HG03575 (cell line): ENCODE data around the gene DAPL1.
"Not testable (repeated sequence)": the region's sequence is repeated elsewhere in the genome, so short reads cannot be mapped to it uniquely, and the experiment has no call there.

Source experiments
- ATAC-seq: cut with Tn5 transposase; IDR thresholded peaks from one replicate; pipeline ENCODE4 v1.9.1; 2021; ENCODE audit not compliant: unreplicated experiment, insufficient number of reproducible peaks, low FRiP score; ENCODE audit errors: extremely low read depth

Gene DAPL1

DNA sequence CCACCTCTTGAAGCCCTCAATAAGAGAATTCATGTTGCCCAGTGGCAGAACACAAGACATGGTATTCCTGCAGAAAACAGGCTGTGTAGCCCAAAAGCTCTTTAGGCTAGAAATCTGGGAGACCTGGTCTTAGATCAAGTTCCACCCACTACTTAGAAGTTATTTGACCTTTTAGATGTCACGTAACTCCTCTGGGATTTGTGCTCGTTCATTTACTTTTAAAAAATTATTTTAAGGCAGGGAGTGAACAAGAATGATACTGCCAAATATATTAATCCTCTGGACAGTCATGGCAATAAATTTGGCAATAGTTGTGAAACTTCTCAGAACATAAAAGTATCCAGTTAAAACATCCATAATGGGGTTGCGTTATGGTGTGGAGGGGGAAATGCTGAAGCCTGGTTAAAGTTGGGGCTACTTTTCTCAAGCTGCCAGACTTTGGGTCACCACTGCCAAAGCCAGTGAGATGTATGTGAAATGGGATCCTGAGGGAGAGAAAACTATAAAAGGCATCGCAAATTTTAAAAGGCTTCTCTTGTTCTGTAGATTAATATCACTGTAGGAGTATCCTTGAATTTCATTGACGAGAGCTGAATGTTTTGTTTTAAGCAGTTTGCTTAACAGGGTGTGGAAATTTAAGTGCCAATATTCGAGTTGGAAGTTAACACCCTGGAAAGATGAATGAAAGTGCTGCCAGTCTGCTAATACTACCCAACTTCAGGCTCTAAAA is 15.8 kb downstream of the DAPL1 start:
- ATAC-seq = no peak

DNA sequence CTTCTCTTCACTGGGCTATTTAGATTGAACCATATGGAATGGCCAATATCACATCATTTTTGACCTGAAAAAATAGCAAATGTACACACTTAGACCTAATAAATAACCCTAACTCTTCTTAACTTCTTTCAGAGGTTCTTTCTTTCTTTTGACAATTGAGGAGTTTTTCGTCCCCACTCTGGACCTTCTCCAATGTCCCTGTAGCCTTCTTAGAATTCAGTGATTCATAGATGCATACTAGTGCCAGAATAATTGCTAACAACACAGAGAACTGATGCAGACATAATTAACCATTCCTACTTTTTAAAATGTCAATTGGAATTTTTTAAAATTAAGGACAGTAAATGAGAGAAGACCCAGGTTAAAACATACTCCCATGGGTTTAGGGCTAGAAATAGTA is 20.0 kb downstream of the DAPL1 start:
- no peak for ATAC-seq

DNA sequence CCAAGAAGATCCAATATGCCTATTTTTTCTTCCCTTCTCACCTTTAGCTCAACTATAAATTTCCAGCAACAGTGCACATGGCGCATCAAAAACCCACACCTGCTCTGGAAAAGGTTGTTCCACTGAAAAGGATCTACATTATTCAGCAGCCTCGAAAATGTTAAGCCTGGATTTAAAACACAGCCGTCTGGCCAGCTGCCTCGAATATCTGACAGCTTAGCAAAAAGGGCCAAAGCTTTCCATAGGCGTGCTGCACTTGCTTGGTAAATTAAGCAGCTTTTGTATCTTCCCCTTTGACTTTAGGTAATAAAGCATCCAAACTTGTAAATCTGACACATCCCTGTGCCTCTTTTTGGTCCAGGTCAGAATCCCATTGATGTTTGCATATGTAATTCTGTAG is 20.5 kb downstream of the DAPL1 start:
- ATAC-seq = no peak

DNA sequence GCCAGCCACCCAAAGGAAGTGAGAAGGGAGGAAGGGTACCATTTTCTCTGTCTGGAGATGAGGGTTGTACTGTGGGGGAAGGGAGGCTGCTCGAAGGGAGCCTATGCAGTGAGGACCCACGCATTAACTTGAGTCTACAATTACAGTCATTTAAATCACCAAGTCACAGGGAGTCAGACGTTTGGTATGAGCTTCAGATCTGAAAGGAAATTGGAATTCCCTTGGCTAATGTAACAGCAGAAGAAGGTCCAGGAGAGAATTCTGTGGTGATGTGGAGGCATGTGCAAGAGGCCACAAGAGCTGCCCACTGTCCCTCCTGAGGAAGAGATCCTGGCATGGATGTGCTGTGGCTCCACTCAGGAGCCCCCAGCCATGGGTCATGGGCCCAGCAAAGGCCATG is 22.5 kb downstream of the DAPL1 start:
- ATAC-seq = no peak

DNA sequence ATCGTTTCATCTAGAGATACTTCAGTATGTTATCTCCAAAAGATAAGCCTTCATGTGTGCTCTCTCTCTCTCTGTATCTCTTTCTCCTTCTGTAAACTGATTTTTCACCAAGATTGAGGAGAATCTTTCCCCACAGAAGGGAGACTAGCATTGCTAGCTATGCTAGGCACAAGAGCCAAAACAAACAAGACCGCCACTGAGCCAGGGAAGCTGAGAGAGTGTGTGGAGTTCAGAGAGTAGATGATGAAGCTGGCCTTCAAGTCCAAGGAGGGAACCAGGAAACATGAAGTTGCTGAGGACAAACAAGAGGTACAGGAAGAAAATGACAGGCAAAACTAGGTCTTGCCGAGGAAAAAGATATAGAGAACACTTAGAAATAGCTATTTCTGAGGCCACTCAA is 23.4 kb downstream of the DAPL1 start:
- no peak for ATAC-seq

DNA sequence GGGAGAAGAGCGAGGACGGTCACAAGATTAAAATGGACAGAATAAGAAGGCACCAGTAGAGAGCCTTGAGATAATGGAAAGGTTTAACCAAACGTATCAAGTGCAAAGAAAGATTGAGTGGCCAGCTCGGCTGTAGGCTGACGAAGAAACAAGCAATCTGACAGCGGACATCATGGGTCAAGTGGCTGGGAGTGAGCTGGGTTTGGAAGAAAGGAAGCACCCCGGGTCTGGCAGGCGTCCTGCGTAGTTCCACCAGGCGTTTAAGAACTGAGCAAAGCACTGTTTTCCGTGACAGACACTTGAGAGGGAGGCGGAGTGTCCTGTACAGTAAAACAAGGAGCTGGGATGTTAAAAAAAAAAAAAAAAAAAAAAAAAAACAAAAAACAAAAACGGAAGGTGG is 27.1 kb downstream of the DAPL1 start:
- ATAC-seq = no peak

DNA sequence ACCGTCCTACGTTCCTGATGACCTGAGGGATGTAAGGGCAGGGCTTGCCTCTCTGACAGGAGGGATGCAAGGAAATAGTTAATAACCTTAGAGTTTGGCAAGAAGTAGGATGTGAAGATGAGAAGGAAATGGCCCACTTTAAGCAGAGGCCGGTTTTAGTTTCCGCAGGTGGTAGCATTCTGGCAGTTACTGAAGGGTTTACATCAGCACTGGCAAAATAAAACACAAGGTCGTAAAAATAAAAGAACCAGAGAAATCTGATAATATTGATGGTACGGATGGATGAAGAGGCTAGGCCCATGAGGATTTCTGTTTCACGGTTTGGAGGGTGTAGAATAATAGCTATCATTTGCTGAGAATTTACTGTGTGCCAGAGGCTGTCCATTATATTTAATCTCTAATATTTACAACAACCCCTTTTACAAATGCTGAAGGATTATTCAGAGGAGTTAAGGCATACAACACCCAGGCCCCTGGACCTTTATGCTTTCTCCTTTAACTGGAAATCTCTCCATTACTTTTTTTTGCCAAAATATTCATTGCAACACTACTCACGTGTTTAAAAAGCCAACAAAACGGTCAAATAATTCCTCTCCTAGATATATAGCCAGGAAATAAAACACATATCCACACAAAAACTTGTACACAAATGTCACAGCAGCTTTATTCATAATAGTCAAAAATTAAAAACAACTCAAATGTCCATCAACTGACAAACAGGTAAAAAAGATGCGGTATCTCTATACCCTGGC is 28.5 kb downstream of the DAPL1 start:
- ATAC-seq = no peak

DNA sequence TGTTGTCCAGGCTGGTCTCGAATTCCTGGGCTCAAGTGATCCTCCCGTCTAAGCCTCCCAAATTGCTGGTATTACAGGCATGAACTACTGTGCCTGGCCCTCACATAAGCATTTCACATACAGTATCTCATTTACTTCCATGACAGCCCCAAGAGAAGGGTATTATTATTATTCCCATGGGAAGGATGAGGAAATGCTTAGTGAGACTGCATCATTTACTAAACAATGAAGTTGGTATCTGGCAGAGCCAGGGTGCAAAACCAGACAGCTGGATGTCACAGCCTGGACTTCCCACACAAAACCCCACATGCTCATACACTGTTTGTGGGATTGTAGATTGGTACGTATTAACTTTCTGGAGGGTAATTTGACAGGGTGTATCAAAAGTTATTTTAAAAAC is 29.9 kb downstream of the DAPL1 start:
- no peak for ATAC-seq

DNA sequence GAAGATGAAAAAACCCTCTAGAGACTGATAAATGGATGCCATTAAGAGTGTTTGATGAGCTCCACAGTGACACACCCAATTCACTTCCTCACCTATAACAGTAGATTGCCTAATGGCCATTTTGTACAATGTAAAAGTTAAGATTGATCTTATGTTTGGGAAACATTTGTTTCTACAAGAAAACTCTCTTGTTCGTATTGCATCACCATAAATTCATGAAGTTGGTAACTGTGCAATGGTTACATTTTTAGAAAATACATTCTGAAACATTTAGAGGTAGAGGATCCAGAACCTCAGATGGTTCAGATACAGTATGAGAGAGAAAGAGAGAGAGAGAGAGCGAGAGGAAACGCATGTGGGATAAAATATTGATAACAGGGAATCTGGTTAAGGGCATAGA is 31.8 kb downstream of the DAPL1 start:
- ATAC-seq = no peak

DNA sequence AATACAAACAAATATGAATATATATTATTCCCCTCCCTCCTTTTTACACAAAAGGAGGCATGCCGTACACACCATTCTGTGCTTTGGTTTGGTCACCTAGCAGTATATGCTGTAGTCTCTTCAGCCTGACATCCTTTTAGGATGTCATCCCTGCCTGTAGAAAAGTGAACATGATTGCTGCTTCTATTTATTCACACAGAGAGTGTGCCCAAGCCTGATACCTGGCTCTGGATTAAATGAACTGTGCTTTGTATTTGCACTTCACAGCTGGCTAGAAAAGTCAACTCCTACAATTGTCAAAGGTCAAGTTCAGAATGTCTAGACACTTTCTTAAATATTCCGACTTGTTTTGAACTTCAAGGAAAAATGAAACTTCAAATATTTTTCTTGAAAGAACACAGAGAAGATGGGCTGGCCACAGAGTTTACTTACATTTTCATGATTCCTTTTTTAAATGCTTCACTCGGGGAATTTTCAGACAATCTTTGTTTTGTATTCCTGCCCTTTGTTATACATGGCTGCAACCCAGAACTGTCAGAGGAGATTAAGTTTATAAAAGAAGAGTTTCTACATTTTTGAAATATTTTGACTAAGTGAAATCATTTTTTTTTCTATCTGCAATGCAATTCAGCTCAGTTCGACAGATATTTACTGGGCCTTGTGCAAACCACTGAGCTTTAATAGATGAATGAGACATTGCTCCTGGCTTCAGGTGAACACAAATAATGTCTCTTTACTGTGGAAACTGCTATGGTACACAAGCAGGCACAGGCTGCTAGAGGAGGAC is 33.5 kb downstream of the DAPL1 start:
- no peak for ATAC-seq

DNA sequence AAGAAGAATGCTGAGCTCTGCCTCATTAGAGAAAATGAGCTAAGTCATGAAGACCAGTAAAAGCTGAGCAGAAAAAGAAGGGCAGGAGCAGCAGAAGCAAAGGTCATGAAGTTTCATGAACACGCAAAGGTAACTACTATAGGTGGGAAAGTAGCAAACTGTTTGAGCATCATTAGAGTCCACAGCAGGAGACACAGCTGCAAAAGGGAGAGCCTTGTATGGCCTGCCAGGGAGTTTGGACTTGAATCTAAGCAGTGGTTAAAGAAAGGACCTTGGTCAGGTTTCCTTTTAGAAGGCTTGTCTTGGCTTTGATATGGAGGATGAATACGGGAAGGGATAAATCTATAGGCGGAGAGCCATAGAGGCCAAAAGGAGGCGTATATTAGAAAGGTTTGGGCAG is 34.0 kb downstream of the DAPL1 start:
- ATAC-seq = no peak

DNA sequence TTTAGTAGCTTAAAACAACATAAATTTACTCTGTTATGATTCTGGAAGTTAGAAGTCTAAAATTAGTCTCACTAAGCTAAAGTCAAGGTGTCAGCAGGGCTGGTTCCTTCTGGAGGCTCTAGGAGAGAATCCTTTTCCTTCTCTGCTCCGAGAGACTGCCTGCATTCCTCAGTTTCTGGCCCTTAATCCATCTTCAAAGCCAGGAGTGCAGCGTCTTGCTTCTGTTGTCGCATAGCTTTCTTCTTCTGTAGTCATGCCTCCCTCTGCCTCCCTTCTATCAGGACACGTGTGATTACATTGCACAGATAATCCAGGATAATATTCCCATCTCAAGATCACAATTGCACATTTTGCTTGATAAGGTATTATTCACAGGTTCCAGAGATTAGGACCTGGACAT is 35.1 kb downstream of the DAPL1 start:
- ATAC-seq = no peak

DNA sequence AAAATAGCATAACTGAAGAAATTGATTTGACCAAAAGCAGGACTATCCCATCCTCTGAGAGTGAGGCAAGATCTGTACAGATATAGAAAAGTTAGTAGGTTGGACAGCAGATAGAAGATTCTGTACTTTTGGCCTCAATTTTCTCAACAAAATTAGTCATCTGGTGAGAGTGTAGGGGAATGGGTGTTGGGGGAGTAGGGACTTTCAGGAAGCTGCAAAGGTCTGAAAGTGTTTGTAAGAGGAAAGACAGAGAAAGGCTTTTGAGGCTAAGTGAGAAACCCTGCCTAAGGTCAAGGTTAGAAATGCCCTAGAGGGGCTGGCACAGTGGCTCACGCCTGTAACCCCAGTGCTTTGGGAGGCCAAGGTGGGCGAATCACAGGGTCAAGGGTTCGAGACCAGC is 40.3 kb downstream of the DAPL1 start:
- ATAC-seq = no peak

DNA sequence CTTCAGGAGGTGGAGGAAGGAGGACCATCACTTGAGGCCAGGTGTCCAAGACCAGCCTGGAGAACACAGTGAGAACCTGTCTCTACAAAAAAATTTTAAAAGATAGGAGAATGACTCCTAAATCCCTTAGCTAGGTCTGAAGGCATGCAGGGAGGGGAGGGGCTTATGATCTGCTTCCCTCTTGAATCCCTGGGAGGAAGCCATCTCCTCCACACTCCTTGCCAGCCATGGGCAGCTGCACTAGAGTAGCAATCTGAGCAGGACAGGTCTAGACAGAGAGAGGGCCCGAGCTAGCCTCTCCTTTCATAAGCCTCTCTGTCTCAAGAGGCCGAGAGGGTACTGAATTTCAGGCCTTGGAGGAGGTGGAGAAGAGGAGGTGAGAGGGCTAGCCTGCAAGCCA is 42.5 kb downstream of the DAPL1 start:
- no peak for ATAC-seq

DNA sequence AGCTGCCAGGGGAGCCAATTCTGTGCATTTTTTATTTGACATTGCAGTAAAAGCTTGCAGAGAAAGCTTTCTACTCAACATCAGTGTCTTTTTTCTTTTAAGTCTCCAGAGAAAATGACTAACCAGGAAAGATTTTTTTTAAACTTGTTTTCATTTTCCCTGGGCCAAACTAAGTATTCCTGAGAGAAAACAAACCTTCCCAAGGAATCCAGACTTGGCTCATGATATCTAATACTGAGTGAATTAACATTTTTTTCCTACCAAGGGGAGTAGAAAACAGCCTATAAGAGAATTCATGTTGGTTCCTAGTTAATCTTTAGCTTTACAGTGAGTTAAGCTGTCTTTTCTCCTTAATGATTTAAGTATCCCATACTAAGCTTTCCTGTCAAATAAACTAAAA is 46.7 kb downstream of the DAPL1 start:
- no peak for ATAC-seq

DNA sequence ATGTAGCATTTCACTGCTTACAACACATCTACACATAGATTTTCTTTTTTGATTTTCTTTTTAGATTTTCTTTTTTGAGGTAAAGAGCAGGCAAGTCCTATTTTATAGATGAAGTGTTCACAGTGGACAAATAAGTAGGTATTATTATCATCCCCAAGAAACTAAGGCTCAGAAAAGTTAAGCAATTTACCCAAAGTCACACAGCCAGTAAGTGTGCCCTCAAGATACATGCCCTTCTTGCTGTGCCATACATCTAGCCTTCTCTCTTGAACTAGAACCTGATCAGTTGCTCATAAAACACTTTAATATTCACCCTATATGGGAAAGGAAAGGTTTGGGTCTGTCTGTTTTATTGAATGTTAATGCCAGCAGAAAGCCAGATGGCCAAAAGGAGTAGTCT is 50.3 kb downstream of the DAPL1 start:
- no peak for ATAC-seq

DNA sequence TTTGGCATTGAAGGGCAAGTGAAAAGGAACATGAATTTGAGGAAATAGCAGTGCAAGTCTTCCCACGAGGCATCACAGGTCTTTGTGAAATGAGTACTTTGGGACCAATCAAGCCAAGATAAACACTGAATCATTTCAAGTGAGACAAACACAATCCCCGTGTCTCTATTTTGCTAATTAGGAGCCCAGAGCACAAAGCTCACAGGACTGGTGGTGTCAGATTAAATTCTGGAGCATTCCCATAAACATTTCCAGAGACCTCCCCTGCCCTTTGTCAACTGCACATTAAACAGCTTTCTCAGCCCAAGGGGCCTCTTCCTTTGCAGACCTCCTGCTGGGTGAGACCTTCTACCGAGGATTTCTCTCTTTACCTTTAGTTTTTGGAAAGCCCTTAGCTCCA is 50.7 kb downstream of the DAPL1 start:
- no peak for ATAC-seq

DNA sequence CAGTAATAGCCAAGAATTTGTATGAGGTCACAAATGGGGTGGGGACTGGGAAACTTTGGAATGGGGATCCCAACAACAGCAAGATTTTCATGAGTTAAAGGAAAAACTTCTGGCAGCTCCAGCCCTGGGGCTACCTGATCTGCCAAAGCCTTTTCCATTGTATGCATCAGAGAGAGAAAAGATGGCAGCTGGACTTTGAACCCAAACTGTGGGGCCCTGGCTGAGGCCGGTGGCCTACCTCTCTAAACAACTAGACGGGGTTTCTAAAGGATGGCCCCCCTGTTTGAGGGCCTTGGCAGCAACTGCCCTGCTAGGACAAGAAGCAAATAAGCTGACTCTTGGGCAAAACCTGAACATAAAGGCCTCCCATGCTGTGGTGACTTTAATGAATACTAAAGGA is 52.4 kb downstream of the DAPL1 start:
- ATAC-seq = not testable (repeated sequence)

DNA sequence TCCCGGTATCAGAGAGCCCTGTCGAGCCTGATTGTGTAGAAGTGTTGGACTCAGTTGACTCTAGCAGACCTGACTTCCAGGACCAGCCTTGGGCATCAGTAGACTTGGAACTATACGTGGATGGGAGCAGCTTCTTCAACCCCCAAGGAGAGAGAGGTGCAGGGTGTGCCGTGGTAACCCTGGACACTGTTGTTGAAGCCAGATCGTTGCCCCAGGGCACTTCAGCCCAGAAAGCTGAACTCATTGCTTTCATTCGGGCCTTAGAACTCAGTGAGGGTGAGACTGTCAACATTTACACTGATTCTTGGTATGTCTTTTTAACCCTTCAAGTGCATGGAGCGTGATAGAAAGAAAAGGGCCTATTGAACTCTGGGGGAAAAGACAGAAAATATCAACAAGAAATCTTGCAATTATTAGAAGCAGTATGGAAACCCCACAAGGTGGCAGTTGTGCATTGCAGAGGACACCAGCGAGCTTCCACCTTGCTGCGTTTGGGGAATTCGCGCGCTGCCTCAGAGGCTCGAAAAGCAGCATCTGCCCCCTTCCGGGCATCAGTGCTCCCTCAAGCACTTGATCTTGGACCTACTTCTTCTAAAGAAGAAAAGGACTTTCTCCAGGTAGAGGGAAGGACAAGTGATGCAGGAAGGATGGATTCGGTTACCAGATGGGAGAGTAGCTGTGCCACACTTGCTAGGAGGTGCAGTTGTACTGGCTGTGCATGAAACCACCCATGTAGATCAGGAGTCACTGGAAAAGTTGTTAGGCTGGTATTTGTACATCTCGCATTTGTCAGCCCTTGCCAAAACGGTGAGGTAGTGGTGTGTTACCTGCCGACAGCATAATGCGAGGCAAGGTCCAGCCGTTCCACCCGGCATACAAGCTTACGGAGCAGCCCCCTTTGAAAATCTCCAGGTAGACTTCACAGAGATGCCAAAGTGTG is 53.2 kb downstream of the DAPL1 start:
- not testable (repeated sequence) for ATAC-seq
